BJ (cell line): Measurements from ENCODE around the gene TFEB. TPM values are rescaled to one million over a fixed set of nuclear protein-coding genes. Genes with fewer than 3 reads are reported as not detected.

Source experiments
- CTCF ChIA-PET: fragments of 350-600 bp; formaldehyde crosslinking; extraction: SDS; loops from one replicate; lab custom pipeline; 2021; ENCODE audit warnings: antibody characterized with exemption, inconsistent platforms; lab: Yijun Ruan, JAX
- POLR2A ChIA-PET: fragments of 300-600 bp; sonication (Branson Sonifier 250); formaldehyde crosslinking; extraction: SDS; loops from one replicate; lab custom pipeline; 2021; ENCODE audit warnings: antibody characterized with exemption; lab: Charles Lee
- DNase-seq: peaks from one replicate; pipeline ENCODE4 v3.0.0-alpha.2; 2011; ENCODE audit warnings: low read depth
- H3K27me3 ChIP-seq: 2 replicates; pipeline ENCODE4 v1.6.0; 2011; ENCODE audit warnings: low read length; ENCODE audit not compliant: control insufficient read depth, insufficient read depth
- H3K36me3 ChIP-seq: 2 replicates; pipeline ENCODE4 v1.5.1; 2011; ENCODE audit warnings: low read length; ENCODE audit not compliant: control insufficient read depth, insufficient read depth
- H3K4me3 ChIP-seq: 2 replicates; pipeline ENCODE4 v1.5.1; 2011; ENCODE audit warnings: low read depth, mild to moderate bottlenecking, control low read depth, low read length
- CTCF ChIP-seq: IDR thresholded peaks from 2 replicates; pipeline ENCODE4 v1.5.1; 2011; ENCODE audit warnings: low read depth, mild to moderate bottlenecking, control low read depth, inconsistent platforms, low read length, moderate library complexity; ENCODE audit not compliant: insufficient read depth
- polyA plus RNA-seq: library from polyadenylated mRNA; depleted of rRNA; stranded (reverse); fragments of >200 nt; gene quantifications from 2 replicates; pipeline ENCODE4 v1.2.3, GENCODE V29; 2011

Gene TFEB
- polyA plus RNA-seq, 1 experiment, result 21.9 TPM

GRCh38 chr6:41672016-41672415 is 63.4 kb downstream of the TFEB start:
- H3K4me3 ChIP-seq, result no peak overlapping the region
- ChIA-PET CTCF (interaction anchor here (1.0 kb wide), 1 partner anchor 10 kb away, joined by 3 read pairs; no protein-coding TSS in a partner anchor), POLR2A (no interaction called here)
- DNase-seq, result no peak
- no peak for TF ChIP-seq CTCF
- no peaks in the 10 kb centered on the region for H3K36me3 ChIP-seq
- peaks cover 2% of the 10 kb centered on the region for H3K27me3 ChIP-seq

- H3K36me3 ChIP-seq, result no peaks in the 10 kb centered on the region
- H3K27me3 ChIP-seq, result peaks cover 4% of the 10 kb centered on the region
- DNase-seq, result no peak
- H3K4me3 ChIP-seq, result no peak overlapping the region
- ChIA-PET CTCF (interaction anchor here (1.0 to 2.8 kb wide), 3 partner anchors 10 to 303 kb away, joined by 3 to 11 read pairs (median 9); no protein-coding TSS in a partner anchor), POLR2A (no interaction called here)
- TF ChIP-seq CTCF, result no peak
Observed at GRCh38 chr6:41671376-41671775, 64.0 kb downstream of the TFEB start.

- DNase-seq, result no peak
- POLR2A ChIA-PET, result no interaction called here
- Histone ChIP-seq H3K27me3 (peaks cover 4% of the 10 kb centered on the region), H3K36me3 (no peaks in the 10 kb centered on the region), H3K4me3 (no peak overlapping the region)
- CTCF ChIA-PET, result interaction anchor here (2.4 to 2.8 kb wide), 2 partner anchors 12 to 303 kb away, joined by 9 to 11 read pairs; no protein-coding TSS in a partner anchor
- TF ChIP-seq CTCF, result no peak
Observed at GRCh38 chr6:41670703-41671360, 64.6 kb downstream of the TFEB start.

GRCh38 chr6:41668968-41669367 is 66.4 kb downstream of the TFEB start:
- peaks cover 4% of the 10 kb centered on the region for H3K27me3 ChIP-seq
- TF ChIP-seq CTCF, result no peak
- CTCF ChIA-PET, result interaction anchor here (2.4 to 2.8 kb wide), 2 partner anchors 10 to 301 kb away, joined by 9 to 11 read pairs; no protein-coding TSS in a partner anchor
- H3K36me3 ChIP-seq, result no peaks in the 10 kb centered on the region
- POLR2A ChIA-PET, result no interaction called here
- DNase-seq, result no peak
- H3K4me3 ChIP-seq, result no peak overlapping the region

- peaks cover 5% of the 10 kb centered on the region for H3K27me3 ChIP-seq
- no peak for TF ChIP-seq CTCF
- ChIA-PET CTCF (no interaction called here), POLR2A (no interaction called here)
- no peaks in the 10 kb centered on the region for H3K36me3 ChIP-seq
- H3K4me3 ChIP-seq, result no peak overlapping the region
- no peak for DNase-seq
Observed at GRCh38 chr6:41667195-41667594, 68.2 kb downstream of the TFEB start.
